PC-3 (cell line): ENCODE measurements around the gene ZEB2.

Experiments
- CTCF ChIP-seq: fragments of 300-600 bp; sonication (generic); conservative IDR thresholded peaks from 2 replicates; pipeline ENCODE4 v1.5.1; 2017; ENCODE audit warnings: antibody characterized with exemption, low read depth, mild to moderate bottlenecking, low read length
- EZH2 ChIP-seq: fragments of 300-600 bp; sonication (generic); IDR thresholded peaks from one replicate; pipeline ENCODE4 v1.6.1; 2017; ENCODE audit warnings: antibody characterized with exemption, mild to moderate bottlenecking, low read length; ENCODE audit not compliant: unreplicated experiment
- EZH2phosphoT487 ChIP-seq: fragments of 300-600 bp; sonication (generic); IDR thresholded peaks from 2 replicates; pipeline ENCODE4 v1.6.1; 2018; ENCODE audit warnings: mild to moderate bottlenecking, antibody characterized with exemption, low read length, borderline replicate concordance

DNA sequence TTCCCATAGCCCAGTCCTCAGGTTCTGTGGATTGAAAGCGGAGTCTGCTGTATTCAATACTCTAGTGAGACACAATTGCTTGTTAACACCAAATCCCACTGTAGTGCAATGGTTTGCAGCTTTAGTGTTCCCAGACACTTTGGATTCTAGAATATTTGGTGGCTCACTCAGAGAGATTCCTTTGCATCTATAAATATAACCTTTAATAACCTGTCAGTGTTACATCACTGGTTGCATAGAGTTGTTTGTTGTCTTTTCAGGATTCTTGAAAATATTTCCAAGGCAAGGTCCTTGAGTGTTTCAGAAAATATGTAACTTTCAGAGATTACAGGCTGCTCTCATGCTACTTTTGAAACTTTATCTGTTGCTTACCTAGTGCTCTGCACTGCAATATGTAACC lies 157.5 kb downstream of the ZEB2 start:
- TF ChIP-seq CTCF (no peak), EZH2 (no peak), EZH2phosphoT487 (no peak)
